GM10266 (cell line): ENCODE measurements around the gene VPS45.

ENCODE experiments used
- DNase-seq: peaks from one replicate; pipeline ENCODE4 v3.0.0; 2012; ENCODE audit errors: extremely low spot score
- CTCF ChIP-seq: IDR thresholded peaks from 2 replicates; pipeline ENCODE4 v1.5.1; 2012; ENCODE audit warnings: mild to moderate bottlenecking, low read depth; ENCODE audit not compliant: control insufficient read depth, insufficient read depth; ENCODE audit errors: missing control alignments

Gene VPS45

GRCh38 chr1:150083907-150084306, 16.3 kb downstream of the VPS45 start:
- no peak for DNase-seq
- no peak for TF ChIP-seq CTCF

GRCh38 chr1:150085406-150085805, 17.8 kb downstream of the VPS45 start:
- no peak for DNase-seq
- no peak for TF ChIP-seq CTCF

- no peak for TF ChIP-seq CTCF
- no peak for DNase-seq
Measured at GRCh38 chr1:150087415-150087814, 19.8 kb downstream of the VPS45 start.

GRCh38 chr1:150089846-150090520, 22.4 kb downstream of the VPS45 start:
- DNase-seq = no peak
- no peak for TF ChIP-seq CTCF

- no peak for DNase-seq
- TF ChIP-seq CTCF = no peak
Measured at GRCh38 chr1:150092180-150092791, 24.7 kb downstream of the VPS45 start.

- no peak for DNase-seq
- TF ChIP-seq CTCF = no peak
Measured at GRCh38 chr1:150093805-150094204, 26.2 kb downstream of the VPS45 start.

- TF ChIP-seq CTCF = no peak
- no peak for DNase-seq
Measured at GRCh38 chr1:150094734-150095265, 27.2 kb downstream of the VPS45 start.
